HEK293 (cell line): ENCODE results near the gene LYST.
A peak's percentile ranks its signal among the peaks of the same experiment; 100 is the strongest.
"Not testable (repeated sequence)": the region's sequence is repeated elsewhere in the genome, so short reads cannot be mapped to it uniquely, and the experiment has no call there.

ENCODE experiments used
- CTCF ChIA-PET: fragments of 350-600 bp; formaldehyde crosslinking; extraction: SDS; loops from one replicate; lab custom pipeline; 2021; ENCODE audit warnings: antibody characterized with exemption; lab: Yijun Ruan, JAX
- POLR2A ChIA-PET: fragments of 300-600 bp; formaldehyde crosslinking; extraction: SDS; loops from one replicate; lab custom pipeline; 2020; ENCODE audit warnings: antibody characterized with exemption, inconsistent platforms; lab: Yijun Ruan, JAX
- H3K27ac ChIP-seq: fragments of 200-500 bp; sonication (Bioruptor generic); 2 replicates; pipeline ENCODE4 v1.5.1; 2014; ENCODE audit warnings: low read depth, low read length, control low read depth, inconsistent platforms; ENCODE audit errors: extremely low read depth
- H3K36me3 ChIP-seq, 2 experiments: fragments of 200-500 bp in 1 of 2; sonication (Bioruptor generic) in 1 of 2; 1 replicate in 1 of 2; 2 replicates in 1 of 2; pipeline ENCODE4 v1.5.1; 2014 to 2017; ENCODE audit warnings: inconsistent platforms in 2 of 2, low read length in 2 of 2; ENCODE audit not compliant: control insufficient read depth in 2 of 2, insufficient read depth in 1 of 2
- H3K4me1 ChIP-seq: fragments of 200-500 bp; sonication (Bioruptor generic); 2 replicates; pipeline ENCODE4 v1.5.1; 2014; ENCODE audit warnings: mild to moderate bottlenecking, low read length, inconsistent platforms; ENCODE audit not compliant: control insufficient read depth, insufficient read depth
- H3K4me3 ChIP-seq: 2 replicates; pipeline ENCODE4 v1.5.1; 2011; ENCODE audit warnings: low read depth, mild to moderate bottlenecking, control low read depth, low read length, moderate library complexity
- H3K9me3 ChIP-seq: fragments of 200-500 bp; sonication (Bioruptor generic); 2 replicates; pipeline ENCODE4 v1.5.1; 2014; ENCODE audit warnings: low read depth, low read length, inconsistent platforms; ENCODE audit not compliant: control insufficient read depth, insufficient read depth
- FEZF1 ChIP-seq: fragments of 450-650 bp; formaldehyde crosslinking; IDR thresholded peaks from 2 replicates; pipeline ENCODE4 v1.5.1; 2016; ENCODE audit warnings: missing biosample characterization, missing genetic modification characterization
- KLF7 ChIP-seq: fragments of 450-650 bp; formaldehyde crosslinking; IDR thresholded peaks from 2 replicates; pipeline ENCODE4 v1.5.1; 2016; ENCODE audit warnings: missing biosample characterization, missing genetic modification characterization, borderline replicate concordance
- MYNN ChIP-seq: fragments of 450-650 bp; formaldehyde crosslinking; IDR thresholded peaks from 2 replicates; pipeline ENCODE4 v1.5.1; 2016; ENCODE audit warnings: missing biosample characterization, missing genetic modification characterization, borderline replicate concordance
- PRDM1 ChIP-seq: fragments of 450-650 bp; formaldehyde crosslinking; IDR thresholded peaks from 2 replicates; pipeline ENCODE4; 2016; ENCODE audit warnings: missing biosample characterization, missing genetic modification characterization
- SALL2 ChIP-seq: fragments of 450-650 bp; formaldehyde crosslinking; IDR thresholded peaks from 2 replicates; pipeline ENCODE4 v1.5.0; 2017; ENCODE audit warnings: missing biosample characterization, mild to moderate bottlenecking, missing genetic modification characterization, borderline replicate concordance
- WT1 ChIP-seq: fragments of 450-650 bp; formaldehyde crosslinking; IDR thresholded peaks from 2 replicates; pipeline ENCODE4 v1.5.1; 2016; ENCODE audit warnings: missing biosample characterization, missing genetic modification characterization
- YY2 ChIP-seq: fragments of 450-650 bp; formaldehyde crosslinking; IDR thresholded peaks from 2 replicates; pipeline ENCODE4 v1.5.1; 2016; ENCODE audit warnings: missing biosample characterization, missing genetic modification characterization
- ZBTB17 ChIP-seq: fragments of 450-650 bp; formaldehyde crosslinking; IDR thresholded peaks from 2 replicates; pipeline ENCODE4 v1.5.1; 2016; ENCODE audit warnings: missing biosample characterization, missing genetic modification characterization
- ZBTB21 ChIP-seq: fragments of 450-650 bp; formaldehyde crosslinking; IDR thresholded peaks from 2 replicates; pipeline ENCODE4 v1.5.1; 2017; ENCODE audit warnings: missing biosample characterization, missing genetic modification characterization
- ZEB2 ChIP-seq: fragments of 450-650 bp; formaldehyde crosslinking; IDR thresholded peaks from 2 replicates; pipeline ENCODE4 v1.5.1; 2016; ENCODE audit warnings: missing biosample characterization, missing genetic modification characterization
- ZIC2 ChIP-seq: fragments of 450-650 bp; formaldehyde crosslinking; IDR thresholded peaks from 2 replicates; pipeline ENCODE4 v1.5.1; 2016; ENCODE audit warnings: missing biosample characterization, missing genetic modification characterization
- ZNF138 ChIP-seq: fragments of 450-650 bp; formaldehyde crosslinking; IDR thresholded peaks from 2 replicates; pipeline ENCODE4 v1.5.1; 2016; ENCODE audit warnings: missing biosample characterization, missing genetic modification characterization, borderline replicate concordance
- ZNF140 ChIP-seq: fragments of 450-650 bp; formaldehyde crosslinking; IDR thresholded peaks from 2 replicates; pipeline ENCODE4 v1.5.1; 2016; ENCODE audit warnings: missing biosample characterization, missing genetic modification characterization
- ZNF341 ChIP-seq: fragments of 450-650 bp; formaldehyde crosslinking; IDR thresholded peaks from 2 replicates; pipeline ENCODE4; 2016; ENCODE audit warnings: low read depth, missing biosample characterization, missing genetic modification characterization
- ZNF394 ChIP-seq: fragments of 450-650 bp; formaldehyde crosslinking; IDR thresholded peaks from 2 replicates; pipeline ENCODE4 v1.5.1; 2016; ENCODE audit warnings: missing biosample characterization, missing genetic modification characterization, mild to moderate bottlenecking, moderate library complexity, borderline replicate concordance
- ZNF423 ChIP-seq: fragments of 450-650 bp; formaldehyde crosslinking; IDR thresholded peaks from 2 replicates; pipeline ENCODE4 v1.5.1; 2016; ENCODE audit warnings: missing biosample characterization, missing genetic modification characterization
- ZNF514 ChIP-seq: fragments of 450-650 bp; formaldehyde crosslinking; IDR thresholded peaks from 2 replicates; pipeline ENCODE4 v1.5.1; 2016; ENCODE audit warnings: missing biosample characterization, missing genetic modification characterization
- ZNF549 ChIP-seq: fragments of 450-650 bp; IDR thresholded peaks from 2 replicates; pipeline ENCODE4 v1.5.1; 2018; ENCODE audit warnings: missing biosample characterization, missing genetic modification characterization, mild to moderate bottlenecking, inconsistent platforms, moderate library complexity
- ZNF610 ChIP-seq: fragments of 450-650 bp; formaldehyde crosslinking; IDR thresholded peaks from 2 replicates; pipeline ENCODE4 v1.5.1; 2016; ENCODE audit warnings: missing biosample characterization, missing genetic modification characterization, borderline replicate concordance
- ZNF629 ChIP-seq: fragments of 450-650 bp; formaldehyde crosslinking; IDR thresholded peaks from 2 replicates; pipeline ENCODE4 v1.5.1; 2017; ENCODE audit warnings: missing biosample characterization, missing genetic modification characterization
- ZNF792 ChIP-seq: fragments of 450-650 bp; formaldehyde crosslinking; IDR thresholded peaks from 2 replicates; pipeline ENCODE4 v1.5.1; 2016; ENCODE audit warnings: missing biosample characterization, missing genetic modification characterization
- TF ChIP-seq, protein P1 (sequence below): fragments of 450-650 bp; formaldehyde crosslinking; IDR thresholded peaks from 2 replicates; pipeline ENCODE4 v1.5.1; 2016; ENCODE audit warnings: missing biosample characterization, missing genetic modification characterization
- TF ChIP-seq, protein P2 (sequence below): fragments of 450-650 bp; formaldehyde crosslinking; IDR thresholded peaks from 2 replicates; pipeline ENCODE4 v1.5.1; 2016; ENCODE audit warnings: missing biosample characterization, missing genetic modification characterization

The LYST gene

DNA sequence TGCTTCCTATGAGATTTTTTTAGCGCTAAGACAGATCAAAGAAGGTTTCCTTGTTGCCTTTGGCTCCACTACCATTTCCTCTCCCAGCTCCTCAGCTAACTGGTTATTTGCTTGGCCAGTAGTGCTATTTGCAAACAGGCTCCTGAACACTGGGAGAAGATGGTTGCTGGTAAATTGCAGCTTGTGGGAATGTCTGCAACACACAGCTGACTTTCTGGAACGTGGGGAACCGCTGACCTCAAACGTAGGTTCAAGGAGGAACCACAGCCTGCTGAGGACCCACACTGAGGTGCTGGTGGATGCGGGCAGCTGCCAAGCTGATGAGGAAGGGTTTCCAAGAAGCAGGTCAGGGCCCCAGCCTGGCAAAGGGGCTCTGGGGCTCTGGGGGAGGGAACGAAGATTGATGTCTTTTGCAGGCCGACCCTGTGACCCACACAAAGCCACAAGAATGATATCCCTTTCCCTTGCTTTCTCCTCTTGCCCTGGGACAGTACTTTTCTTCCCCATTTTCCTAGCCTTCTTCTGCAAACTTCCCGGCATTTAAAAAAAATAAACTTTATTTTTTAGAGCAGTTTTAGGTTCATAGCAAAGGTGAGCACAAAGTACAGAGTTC, 241.9 kb downstream of the LYST start:
- no peaks in the 10 kb centered on the region for H3K4me1 ChIP-seq
- no peak overlapping the region for H3K4me3 ChIP-seq
- ChIA-PET CTCF (interaction anchor here (1.1 kb wide), 1 partner anchor 23 kb away, joined by 3 read pairs; no protein-coding TSS in a partner anchor), POLR2A (no interaction called here)
- no peak for TF ChIP-seq ZNF138 (tag by site-specific recombination)
- TF ChIP-seq KLF7 (tag by site-specific recombination) = no peak
- TF ChIP-seq YY2 (tag by site-specific recombination) = no peak
- no peak for TF ChIP-seq ZNF549 (tag by site-specific recombination)
- TF ChIP-seq ZBTB21 (tag by site-specific recombination) = no peak
- TF ChIP-seq ZNF792 (tag by site-specific recombination) = no peak
- 0 out of 2 replicates have a peak, but pooled peaks have one; percentile 13 for TF ChIP-seq PRDM1
- no peaks in the 10 kb centered on the region for H3K9me3 ChIP-seq
- no peaks in the 10 kb centered on the region for H3K36me3 ChIP-seq
- no peak overlapping the region for H3K27ac ChIP-seq

DNA sequence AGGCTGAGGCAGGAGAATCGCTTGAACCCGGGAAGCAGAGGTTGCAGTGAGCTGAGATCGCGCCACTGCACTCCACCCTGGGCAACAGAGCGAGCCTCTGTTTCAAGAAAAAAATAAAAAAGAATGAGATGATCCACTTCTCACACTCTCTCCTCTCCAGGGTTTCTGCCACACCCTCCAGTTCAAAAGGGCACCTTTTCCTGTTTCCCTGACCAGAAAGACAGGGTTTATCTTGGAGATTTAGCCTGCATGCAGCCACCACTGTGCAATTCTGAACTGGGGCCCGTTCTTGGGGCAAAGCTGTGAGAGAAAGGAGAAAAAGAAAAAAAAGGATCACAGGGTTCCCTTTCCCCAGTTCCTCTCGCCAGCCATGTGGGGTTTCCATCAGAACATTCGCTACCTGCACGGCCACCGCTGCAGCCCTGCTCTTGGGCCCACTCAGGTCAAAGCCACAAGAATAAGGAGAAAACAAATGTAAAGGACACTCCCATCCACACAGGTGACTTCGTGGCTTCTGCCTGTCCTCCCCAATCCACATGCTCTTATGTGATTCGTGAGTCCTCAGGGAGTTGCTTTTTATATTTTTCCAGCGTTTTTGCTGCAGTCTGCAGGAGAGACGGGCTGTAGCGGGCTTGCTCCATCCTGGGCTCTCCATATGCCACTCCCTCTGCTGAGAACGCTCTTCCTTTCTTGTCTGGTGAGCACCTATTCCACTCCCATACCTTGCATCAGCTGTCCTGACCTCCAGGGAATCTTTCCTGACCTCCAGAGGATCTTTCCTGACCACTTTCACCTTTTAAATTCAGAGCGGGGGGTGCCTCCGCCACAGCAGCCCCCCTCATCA, 243.5 kb downstream of the LYST start:
- no peak overlapping the region for H3K27ac ChIP-seq
- H3K9me3 ChIP-seq = no peaks in the 10 kb centered on the region
- TF ChIP-seq ZBTB17 = peak; percentile 39; the same call in 1 of the 2 replicates
- no peak for TF ChIP-seq SALL2 (tag by site-specific recombination)
- 0 out of 2 replicates have a peak, but pooled peaks have one; percentile 20 for TF ChIP-seq ZNF341 (tag by site-specific recombination)
- CTCF ChIA-PET = interaction anchor here (1.1 kb wide), 1 partner anchor 25 kb away, joined by 4 read pairs; no protein-coding TSS in a partner anchor
- H3K36me3 ChIP-seq = no peaks in the 10 kb centered on the region
- no peak overlapping the region for H3K4me3 ChIP-seq
- H3K4me1 ChIP-seq = no peaks in the 10 kb centered on the region
- POLR2A ChIA-PET = no interaction called here

GRCh38 chr1:235619149-235619548, 247.6 kb downstream of the LYST start:
- H3K36me3 ChIP-seq, H3K4me3 ChIP-seq, H3K9me3 ChIP-seq, H3K27ac ChIP-seq, POLR2A ChIA-PET, H3K4me1 ChIP-seq: not testable (repeated sequence)
- CTCF ChIA-PET = interaction anchor here (1.7 to 1.8 kb wide), 2 partner anchors 18 to 353 kb away, joined by 4 to 7 read pairs; no protein-coding TSS in a partner anchor

GRCh38 chr1:235617808-235618207, 248.9 kb downstream of the LYST start:
- no peaks in the 10 kb centered on the region for H3K9me3 ChIP-seq
- H3K27ac ChIP-seq = no peak overlapping the region
- ChIA-PET POLR2A (no interaction called here), CTCF (interaction anchor here (0.6 to 1.6 kb wide), 4 partner anchors 14 to 1429 kb away, joined by 3 to 4 read pairs (median 4); no protein-coding TSS in a partner anchor)
- no peaks in the 10 kb centered on the region for H3K36me3 ChIP-seq
- H3K4me1 ChIP-seq = no peaks in the 10 kb centered on the region
- H3K4me3 ChIP-seq = no peak overlapping the region
- TF ChIP-seq ZNF140 (tag by site-specific recombination) (no peak), ZNF610 (tag by site-specific recombination) (no peak), ZNF423 (tag by site-specific recombination) (no peak), ZNF514 (tag by site-specific recombination) (no peak), ZIC2 (tag by site-specific recombination) (no peak), ZBTB17 (no peak), ZEB2 (tag by site-specific recombination) (no peak), FEZF1 (tag by site-specific recombination) (no peak), ZNF394 (tag by site-specific recombination) (no peak), ZNF549 (tag by site-specific recombination) (no peak), WT1 (no peak), MYNN (no peak), ZNF629 (tag by site-specific recombination) (no peak)
- TF ChIP-seq, protein P1, sequence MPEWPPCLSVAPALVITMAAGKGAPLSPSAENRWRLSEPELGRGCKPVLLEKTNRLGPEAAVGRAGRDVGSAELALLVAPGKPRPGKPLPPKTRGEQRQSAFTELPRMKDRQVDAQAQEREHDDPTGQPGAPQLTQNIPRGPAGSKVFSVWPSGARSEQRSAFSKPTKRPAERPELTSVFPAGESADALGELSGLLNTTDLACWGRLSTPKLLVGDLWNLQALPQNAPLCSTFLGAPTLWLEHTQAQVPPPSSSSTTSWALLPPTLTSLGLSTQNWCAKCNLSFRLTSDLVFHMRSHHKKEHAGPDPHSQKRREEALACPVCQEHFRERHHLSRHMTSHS = no peak
- TF ChIP-seq, protein P2, sequence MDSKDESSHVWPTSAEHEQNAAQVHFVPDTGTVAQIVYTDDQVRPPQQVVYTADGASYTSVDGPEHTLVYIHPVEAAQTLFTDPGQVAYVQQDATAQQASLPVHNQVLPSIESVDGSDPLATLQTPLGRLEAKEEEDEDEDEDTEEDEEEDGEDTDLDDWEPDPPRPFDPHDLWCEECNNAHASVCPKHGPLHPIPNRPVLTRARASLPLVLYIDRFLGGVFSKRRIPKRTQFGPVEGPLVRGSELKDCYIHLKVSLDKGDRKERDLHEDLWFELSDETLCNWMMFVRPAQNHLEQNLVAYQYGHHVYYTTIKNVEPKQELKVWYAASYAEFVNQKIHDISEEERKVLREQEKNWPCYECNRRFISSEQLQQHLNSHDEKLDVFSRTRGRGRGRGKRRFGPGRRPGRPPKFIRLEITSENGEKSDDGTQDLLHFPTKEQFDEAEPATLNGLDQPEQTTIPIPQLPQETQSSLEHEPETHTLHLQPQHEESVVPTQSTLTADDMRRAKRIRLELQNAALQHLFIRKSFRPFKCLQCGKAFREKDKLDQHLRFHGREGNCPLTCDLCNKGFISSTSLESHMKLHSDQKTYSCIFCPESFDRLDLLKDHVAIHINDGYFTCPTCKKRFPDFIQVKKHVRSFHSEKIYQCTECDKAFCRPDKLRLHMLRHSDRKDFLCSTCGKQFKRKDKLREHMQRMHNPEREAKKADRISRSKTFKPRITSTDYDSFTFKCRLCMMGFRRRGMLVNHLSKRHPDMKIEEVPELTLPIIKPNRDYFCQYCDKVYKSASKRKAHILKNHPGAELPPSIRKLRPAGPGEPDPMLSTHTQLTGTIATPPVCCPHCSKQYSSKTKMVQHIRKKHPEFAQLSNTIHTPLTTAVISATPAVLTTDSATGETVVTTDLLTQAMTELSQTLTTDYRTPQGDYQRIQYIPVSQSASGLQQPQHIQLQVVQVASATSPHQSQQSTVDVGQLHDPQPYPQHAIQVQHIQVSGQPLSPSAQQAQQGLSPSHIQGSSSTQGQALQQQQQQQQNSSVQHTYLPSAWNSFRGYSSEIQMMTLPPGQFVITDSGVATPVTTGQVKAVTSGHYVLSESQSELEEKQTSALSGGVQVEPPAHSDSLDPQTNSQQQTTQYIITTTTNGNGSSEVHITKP (tag by site-specific recombination) = no peak
